DND-41 (cell line): ENCODE results near the gene C2CD4B.

Experiments
- CTCF ChIP-seq: IDR thresholded peaks from 2 replicates; pipeline ENCODE4 v1.5.1; 2012; ENCODE audit warnings: borderline replicate concordance, low read length, moderate library complexity, mild to moderate bottlenecking; ENCODE audit not compliant: poor library complexity, severe bottlenecking; ENCODE audit errors: extremely low read depth
- EZH2 ChIP-seq: IDR thresholded peaks from 3 replicates; pipeline ENCODE4 v1.6.1; 2012; ENCODE audit warnings: borderline replicate concordance, low read depth, mild to moderate bottlenecking, moderate library complexity, low read length, inconsistent platforms; ENCODE audit not compliant: severe bottlenecking

DNA sequence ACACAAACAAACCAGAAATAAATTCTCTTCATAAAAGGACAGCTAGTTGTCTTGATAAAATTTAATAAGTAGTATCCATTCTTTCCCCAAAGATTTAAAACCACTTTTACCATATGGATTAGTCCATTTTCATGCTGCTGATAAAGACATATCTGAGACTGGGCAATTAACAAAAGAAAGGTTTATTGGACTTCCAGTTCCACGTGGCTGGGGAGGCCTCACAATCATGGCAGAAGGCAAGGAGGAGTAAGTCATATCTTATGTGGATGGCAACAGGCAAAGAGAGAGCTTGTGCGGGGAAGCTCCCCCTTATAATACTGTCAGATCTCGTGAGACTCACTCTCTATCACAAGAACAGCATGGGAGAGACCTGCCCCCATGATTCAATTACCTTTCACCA lies 38.7 kb downstream of the C2CD4B start:
- TF ChIP-seq CTCF (no peak), EZH2 (no peak)
